Trophoblast cell (in vitro differentiated cells and primary cell): ENCODE measurements around the gene SLC19A1.

Source experiments
- DNase-seq, 2 donors: peaks; one replicate each; pipeline ENCODE4 v3.0.0-alpha.2; 2016
- H2AFZ ChIP-seq: 2 replicates; pipeline ENCODE4 v1.6.1; 2013; ENCODE audit warnings: low read length, moderate library complexity, mild to moderate bottlenecking; ENCODE audit not compliant: insufficient read depth, poor library complexity
- H2AK5ac ChIP-seq: 2 replicates; pipeline ENCODE4 v1.6.1; 2013; ENCODE audit warnings: mild to moderate bottlenecking, low read length
- H2BK120ac ChIP-seq: 2 replicates; pipeline ENCODE4 v1.6.1; 2013; ENCODE audit warnings: low read length, mild to moderate bottlenecking, moderate library complexity; ENCODE audit not compliant: insufficient read depth, poor library complexity
- H2BK12ac ChIP-seq: 2 replicates; pipeline ENCODE4 v1.6.1; 2013; ENCODE audit warnings: mild to moderate bottlenecking, low read length, moderate library complexity
- H2BK5ac ChIP-seq: 2 replicates; pipeline ENCODE4 v1.6.1; 2013; ENCODE audit warnings: low read length, low read depth, moderate library complexity, mild to moderate bottlenecking; ENCODE audit not compliant: poor library complexity
- H3K14ac ChIP-seq: 2 replicates; pipeline ENCODE4 v1.6.1; 2013; ENCODE audit warnings: mild to moderate bottlenecking, low read length
- H3K18ac ChIP-seq: 2 replicates; pipeline ENCODE4 v1.6.1; 2013; ENCODE audit warnings: mild to moderate bottlenecking, low read length
- H3K23ac ChIP-seq: 2 replicates; pipeline ENCODE4 v1.6.1; 2013; ENCODE audit warnings: low read length
- H3K27ac ChIP-seq: 2 replicates; pipeline ENCODE4 v1.5.1; 2013; ENCODE audit warnings: low read depth, mild to moderate bottlenecking, inconsistent platforms, low read length, moderate library complexity
- H3K27me3 ChIP-seq: 2 replicates; pipeline ENCODE4 v1.6.1; 2013; ENCODE audit warnings: inconsistent platforms, mild to moderate bottlenecking, low read length, moderate library complexity; ENCODE audit not compliant: insufficient read depth
- H3K36me3 ChIP-seq, 2 experiments: 1 replicate in 1 of 2; 2 replicates in 1 of 2; pipeline ENCODE4 v1.6.1; 2013; ENCODE audit warnings: low read length in 2 of 2, mild to moderate bottlenecking in 2 of 2, moderate library complexity in 1 of 2; ENCODE audit not compliant: insufficient read depth in 2 of 2, control insufficient read depth in 1 of 2
- H3K4ac ChIP-seq: 2 replicates; pipeline ENCODE4 v1.6.1; 2013; ENCODE audit warnings: low read depth, mild to moderate bottlenecking, low read length, moderate library complexity
- H3K4me1 ChIP-seq, 2 experiments: 1 replicate in 1 of 2; 2 replicates in 1 of 2; pipeline ENCODE4 v1.6.1; 2013; ENCODE audit warnings: low read length in 2 of 2, mild to moderate bottlenecking in 2 of 2, moderate library complexity in 1 of 2; ENCODE audit not compliant: insufficient read depth in 2 of 2, control insufficient read depth in 1 of 2
- H3K4me2 ChIP-seq: 2 replicates; pipeline ENCODE4 v1.6.1; 2013; ENCODE audit warnings: inconsistent platforms, mild to moderate bottlenecking, low read length, moderate library complexity
- H3K4me3 ChIP-seq: 2 replicates; pipeline ENCODE4 v1.5.1; 2013; ENCODE audit warnings: mild to moderate bottlenecking, low read depth, low read length, inconsistent platforms
- H3K79me1 ChIP-seq: one replicate; pipeline ENCODE4 v1.6.1; 2013; ENCODE audit warnings: low read length
- H3K79me2 ChIP-seq: 2 replicates; pipeline ENCODE4 v1.6.1; 2013; ENCODE audit warnings: low read length, mild to moderate bottlenecking; ENCODE audit not compliant: control insufficient read depth, insufficient read depth, poor library complexity
- H3K9ac ChIP-seq: 2 replicates; pipeline ENCODE4 v1.6.1; 2013; ENCODE audit warnings: mild to moderate bottlenecking, low read length
- H3K9me3 ChIP-seq: 2 replicates; pipeline ENCODE4 v1.6.1; 2013; ENCODE audit warnings: low read depth, mild to moderate bottlenecking, control low read depth, inconsistent platforms, low read length; ENCODE audit not compliant: insufficient read depth
- H4K12ac ChIP-seq: 2 replicates; pipeline ENCODE4 v1.6.1; 2013; ENCODE audit warnings: low read depth, mild to moderate bottlenecking, low read length, moderate library complexity
- H4K8ac ChIP-seq: 2 replicates; pipeline ENCODE4 v1.6.1; 2013; ENCODE audit warnings: low read depth, mild to moderate bottlenecking, low read length, moderate library complexity
- H4K91ac ChIP-seq: one replicate; pipeline ENCODE4 v1.6.1; 2013; ENCODE audit warnings: low read depth, mild to moderate bottlenecking, low read length, moderate library complexity
- WGBS: extraction: QIAGEN DNeasy Blood & Tissue Kit; methylation state at CpG from one replicate; pipeline ENCODE4 v1.1.7; 2013; ENCODE audit warnings: missing lambda C conversion rate; ENCODE audit not compliant: insufficient read length, insufficient coverage; ENCODE audit errors: extremely low coverage; 5-methylcytosine and 5-hydroxymethylcytosine counted together

SLC19A1 gene

DNA sequence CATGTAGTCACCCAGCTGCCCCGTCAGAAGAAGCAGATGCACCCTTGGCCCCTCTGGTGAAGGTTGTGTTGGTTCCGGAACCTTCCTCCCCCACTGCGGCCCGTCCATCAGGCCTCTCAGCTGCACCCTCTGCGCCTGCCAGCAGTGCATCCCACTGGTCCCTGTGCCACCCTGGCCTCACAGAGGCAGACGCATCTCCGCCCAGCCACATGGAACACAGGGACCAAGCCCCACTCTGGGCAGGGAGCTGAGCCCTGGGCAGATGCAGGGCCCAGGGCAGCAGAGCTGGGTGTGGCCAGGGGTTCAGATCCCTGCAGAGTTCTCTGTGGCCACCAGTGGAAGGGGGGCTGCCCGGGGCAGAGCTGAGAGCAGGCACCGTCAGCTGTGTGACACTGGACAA, 50.6 kb downstream of the SLC19A1 start:
- no peak overlapping the region for H2BK12ac ChIP-seq
- WGBS: no CpG with 5 or more reads among the region's 9 CpGs
- no peak overlapping the region for H2BK5ac ChIP-seq

DNA sequence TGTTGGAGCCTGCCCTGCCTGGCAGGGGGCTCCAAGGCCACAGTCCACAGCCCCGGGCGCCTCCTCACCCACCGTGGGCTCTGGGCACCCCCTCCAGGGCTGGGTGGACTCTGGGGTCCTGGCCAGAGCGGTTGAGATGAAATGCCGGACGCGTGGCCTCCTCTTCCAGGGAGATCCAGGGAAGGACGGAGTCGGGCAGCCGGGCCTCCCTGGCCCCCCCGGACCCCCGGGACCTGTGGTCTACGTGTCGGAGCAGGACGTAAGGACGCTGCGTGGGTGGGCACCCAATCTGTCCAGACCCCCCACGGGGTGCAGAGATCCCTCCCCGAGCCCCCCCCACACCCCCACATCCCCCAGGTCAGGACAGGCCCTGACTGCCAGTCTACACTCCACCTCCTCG, 51.2 kb downstream of the SLC19A1 start:
- Histone ChIP-seq H3K9me3 (peaks cover 5% of the 10 kb centered on the region), H3K4ac (no peak overlapping the region), H4K12ac (no peak overlapping the region), H3K14ac (no peak overlapping the region), H2BK5ac (no peak overlapping the region), H3K4me1 (no peaks in the 10 kb centered on the region), H3K23ac (no peak overlapping the region), H3K18ac (no peak overlapping the region), H2AFZ (no peak overlapping the region), H3K36me3 (peaks cover 73 to 82% of the 10 kb centered on the region in 2 experiments), H3K4me2 (no peak overlapping the region), H3K4me3 (no peak overlapping the region), H4K8ac (no peak overlapping the region), H2AK5ac (no peak overlapping the region), H3K27me3 (no peaks in the 10 kb centered on the region), H3K9ac (no peak overlapping the region), H4K91ac (no peak overlapping the region), H3K79me2 (no peaks in the 10 kb centered on the region), H2BK12ac (no peak overlapping the region), H3K79me1 (no peaks in the 10 kb centered on the region), H3K27ac (no peak overlapping the region), H2BK120ac (no peak overlapping the region)
- WGBS: no CpG with 5 or more reads among the region's 20 CpGs
- no peak for DNase-seq

More for the DNA sequence above, 50.6 kb downstream of the SLC19A1 start:
- Histone ChIP-seq H4K12ac (no peak overlapping the region), H3K4me1 (no peaks in the 10 kb centered on the region), H3K18ac (no peak overlapping the region), H2AFZ (no peak overlapping the region), H3K36me3 (peaks cover 79 to 83% of the 10 kb centered on the region in 2 experiments), H3K9me3 (peaks cover 5% of the 10 kb centered on the region), H2AK5ac (no peak overlapping the region), H3K79me2 (no peaks in the 10 kb centered on the region), H3K23ac (no peak overlapping the region), H3K4me2 (no peak overlapping the region), H4K91ac (no peak overlapping the region), H3K4ac (no peak overlapping the region), H3K9ac (no peak overlapping the region), H3K14ac (no peak overlapping the region), H3K4me3 (no peak overlapping the region), H3K27me3 (no peaks in the 10 kb centered on the region), H2BK120ac (no peak overlapping the region), H4K8ac (no peak overlapping the region), H3K79me1 (no peaks in the 10 kb centered on the region), H3K27ac (no peak overlapping the region)
- DNase-seq: no peak

DNA sequence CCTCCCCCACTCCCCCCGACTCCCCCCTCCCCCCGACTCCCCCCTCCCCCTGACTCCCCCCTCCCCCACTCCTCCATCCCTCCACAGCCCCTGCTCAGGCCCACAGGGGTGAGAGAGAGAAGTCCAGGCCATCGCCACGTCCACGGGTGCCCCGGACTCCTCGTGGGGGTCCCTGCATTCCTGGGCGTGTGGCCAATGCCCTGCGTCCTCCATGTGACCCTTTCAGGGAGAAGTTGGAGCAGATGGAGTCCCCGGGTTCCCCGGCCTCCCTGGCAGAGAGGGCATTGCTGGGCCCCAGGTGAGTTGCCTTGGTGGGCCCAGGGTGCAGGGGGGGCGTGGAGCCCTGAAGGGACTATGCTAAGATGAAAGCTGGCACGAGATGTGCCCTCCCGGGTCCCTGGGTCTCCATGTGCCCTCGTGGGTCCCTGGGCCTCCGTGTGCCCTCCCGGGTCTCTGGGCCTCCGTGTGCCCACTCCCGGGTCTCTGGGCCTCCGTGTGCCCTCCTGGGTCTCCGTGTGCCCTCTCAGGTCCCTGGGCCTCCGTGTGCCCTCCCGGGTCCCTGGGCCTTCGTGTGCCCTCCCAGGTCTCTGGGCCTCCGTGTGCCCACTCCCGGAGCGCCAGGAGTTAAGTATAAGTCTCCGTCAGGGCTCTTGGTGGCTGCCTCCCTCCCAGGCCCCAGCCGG, 52.0 kb downstream of the SLC19A1 start:
- no peaks in the 10 kb centered on the region for H3K79me1 ChIP-seq
- no peak overlapping the region for H3K9ac ChIP-seq
- H4K91ac ChIP-seq: no peak overlapping the region
- H2BK12ac ChIP-seq: no peak overlapping the region
- no peak overlapping the region for H2BK120ac ChIP-seq
- peaks cover 2% of the 10 kb centered on the region for H3K9me3 ChIP-seq
- no peak for DNase-seq
- H4K12ac ChIP-seq: no peak overlapping the region
- H3K27ac ChIP-seq: no peak overlapping the region
- H3K4ac ChIP-seq: no peak overlapping the region
- H3K23ac ChIP-seq: no peak overlapping the region
- no CpG with 5 or more reads among the region's 29 CpGs for WGBS
- H2AK5ac ChIP-seq: no peak overlapping the region
- H3K4me1 ChIP-seq: no peaks in the 10 kb centered on the region
- no peak overlapping the region for H3K18ac ChIP-seq
- H3K36me3 ChIP-seq: peaks cover 72 to 80% of the 10 kb centered on the region in 2 experiments
- no peaks in the 10 kb centered on the region for H3K79me2 ChIP-seq
- no peak overlapping the region for H4K8ac ChIP-seq
- H3K4me3 ChIP-seq: no peak overlapping the region
- no peak overlapping the region for H3K4me2 ChIP-seq
- no peaks in the 10 kb centered on the region for H3K27me3 ChIP-seq
- H2BK5ac ChIP-seq: no peak overlapping the region
- H3K14ac ChIP-seq: no peak overlapping the region
- no peak overlapping the region for H2AFZ ChIP-seq

DNA sequence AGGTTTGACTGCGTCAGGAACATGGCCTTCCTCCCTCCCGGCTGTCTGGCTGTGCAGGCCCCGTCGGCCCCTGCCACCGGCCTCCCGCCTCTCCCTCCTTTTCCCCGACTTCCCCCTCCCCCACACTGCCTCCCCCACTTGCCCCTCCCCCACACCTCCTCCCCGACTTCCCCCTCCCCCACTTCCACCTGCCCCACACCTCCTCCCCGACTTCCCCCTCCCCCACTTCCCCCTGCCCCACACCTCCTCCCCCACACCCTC, 52.6 kb downstream of the SLC19A1 start:
- H3K4me1 ChIP-seq: no peaks in the 10 kb centered on the region
- WGBS: no CpG with 5 or more reads among the region's 9 CpGs
- no peak overlapping the region for H3K23ac ChIP-seq
- no peak overlapping the region for H2BK12ac ChIP-seq
- H2AFZ ChIP-seq: no peak overlapping the region
- H2AK5ac ChIP-seq: no peak overlapping the region
- H3K4me2 ChIP-seq: no peak overlapping the region
- no peak overlapping the region for H3K27ac ChIP-seq
- H3K4me3 ChIP-seq: no peak overlapping the region
- no peak overlapping the region for H3K4ac ChIP-seq
- H3K36me3 ChIP-seq: peaks cover 67 to 75% of the 10 kb centered on the region in 2 experiments
- H3K9me3 ChIP-seq: peaks cover 2% of the 10 kb centered on the region
- H4K8ac ChIP-seq: no peak overlapping the region
- no peak overlapping the region for H3K18ac ChIP-seq
- H3K79me2 ChIP-seq: no peaks in the 10 kb centered on the region
- H3K27me3 ChIP-seq: no peaks in the 10 kb centered on the region
- no peak for DNase-seq
- no peak overlapping the region for H2BK5ac ChIP-seq
- H3K9ac ChIP-seq: no peak overlapping the region
- H2BK120ac ChIP-seq: no peak overlapping the region
- H3K14ac ChIP-seq: no peak overlapping the region
- no peak overlapping the region for H4K12ac ChIP-seq
- H4K91ac ChIP-seq: no peak overlapping the region
- H3K79me1 ChIP-seq: no peaks in the 10 kb centered on the region
